HFFc6 (cell line): ENCODE results near the gene LPCAT3. TPM values are rescaled to one million over a fixed set of nuclear protein-coding genes. Genes with fewer than 3 reads are reported as not detected.

Experiments
- DNase-seq: peaks from one replicate; pipeline ENCODE4 v3.0.0-alpha.2; 2018
- H3K27ac Mint-ChIP-seq: 2 replicates; pipeline ENCODE4 v1.8.0; 2020; ENCODE audit warnings: mild to moderate bottlenecking, mixed read lengths
- H3K27me3 Mint-ChIP-seq: 2 replicates; pipeline ENCODE4 v1.8.0; 2021; ENCODE audit warnings: mild to moderate bottlenecking, moderate library complexity, mixed read lengths; ENCODE audit not compliant: insufficient read depth
- H3K36me3 Mint-ChIP-seq: 2 replicates; pipeline ENCODE4 v1.8.0; 2021; ENCODE audit warnings: low read depth, mixed read lengths
- H3K4me1 Mint-ChIP-seq: 2 replicates; pipeline ENCODE4 v1.8.0; 2020; ENCODE audit warnings: low read depth, mixed read lengths
- H3K4me3 Mint-ChIP-seq: 2 replicates; pipeline ENCODE4 v1.8.0; 2020; ENCODE audit warnings: mild to moderate bottlenecking, moderate library complexity, mixed read lengths
- H3K9me3 Mint-ChIP-seq: 2 replicates; pipeline ENCODE4 v1.8.0; 2020; ENCODE audit warnings: mild to moderate bottlenecking, mixed read lengths
- CTCF ChIP-seq: fragments of 200-600 bp; sonication (generic); IDR thresholded peaks from 2 replicates; pipeline ENCODE4 v1.5.0; 2021; ENCODE audit warnings: antibody characterized with exemption, mild to moderate bottlenecking
- total RNA-seq, 6 experiments: library from RNA; stranded (reverse); fragmentation: NEBNext Ultra II Directional; extraction: Animal tissue kit (Norgen Biotek cat#: 25700); gene quantifications; 2 replicates in 1 of 6; 3 replicates in 5 of 6; pipeline ENCODE4 v1.2.3, GENCODE V29; 2021

Gene LPCAT3
- total RNA-seq, 6 experiments from 2014 or later, result 17.4 to 28.4 (median 21.6) TPM

GRCh38 chr12:7034464-7034863 lies 16.2 kb upstream of the LPCAT3 start:
- TF ChIP-seq CTCF, result no peak
- Mint-ChIP-seq H3K4me3 (no peak overlapping the region), H3K4me1 (peaks cover 6% of the 10 kb centered on the region; the same call in 1 of the 2 replicates), H3K36me3 (peaks cover 4% of the 10 kb centered on the region; the same call in 1 of the 2 replicates), H3K9me3 (peaks cover 4% of the 10 kb centered on the region; the same call in 1 of the 2 replicates), H3K27me3 (peaks cover 14% of the 10 kb centered on the region), H3K27ac (no peak overlapping the region)
- DNase-seq, result no peak

GRCh38 chr12:7032990-7033389 lies 14.7 kb upstream of the LPCAT3 start:
- peaks cover 4% of the 10 kb centered on the region; the same call in 1 of the 2 replicates for H3K9me3 Mint-ChIP-seq
- H3K27me3 Mint-ChIP-seq, result peaks cover 21% of the 10 kb centered on the region
- no peak overlapping the region for H3K27ac Mint-ChIP-seq
- H3K36me3 Mint-ChIP-seq, result peaks cover under 1% of the 10 kb centered on the region; the same call in 1 of the 2 replicates
- DNase-seq, result no peak
- TF ChIP-seq CTCF, result no peak
- H3K4me3 Mint-ChIP-seq, result no peak overlapping the region
- H3K4me1 Mint-ChIP-seq, result peaks cover 6% of the 10 kb centered on the region; the same call in 1 of the 2 replicates

GRCh38 chr12:7031306-7031705 lies 13.0 kb upstream of the LPCAT3 start:
- Mint-ChIP-seq H3K27ac (no peak overlapping the region), H3K27me3 (peaks cover 21% of the 10 kb centered on the region), H3K9me3 (peaks cover 4% of the 10 kb centered on the region; the same call in 1 of the 2 replicates), H3K36me3 (no peaks in the 10 kb centered on the region; the same call in 1 of the 2 replicates), H3K4me1 (no peaks in the 10 kb centered on the region), H3K4me3 (no peak overlapping the region)
- DNase-seq, result no peak
- no peak for TF ChIP-seq CTCF

- Mint-ChIP-seq H3K27ac (no peak overlapping the region), H3K27me3 (peaks cover 11% of the 10 kb centered on the region; the same call in 1 of the 2 replicates)
- no peak for DNase-seq
Observed at GRCh38 chr12:7026854-7027253, 8.6 kb upstream of the LPCAT3 start.

GRCh38 chr12:7023114-7023513 lies 4.8 kb upstream of the LPCAT3 start:
- DNase-seq, result no peak
- Mint-ChIP-seq H3K4me3 (no peak overlapping the region), H3K27ac (no peak overlapping the region), H3K9me3 (no peaks in the 10 kb centered on the region), H3K27me3 (peaks cover 6% of the 10 kb centered on the region; the same call in 1 of the 2 replicates), H3K4me1 (peaks cover 10% of the 10 kb centered on the region), H3K36me3 (no peaks in the 10 kb centered on the region)
- TF ChIP-seq CTCF, result no peak

More at GRCh38 chr12:7026854-7027253, 8.6 kb upstream of the LPCAT3 start:
- TF ChIP-seq CTCF, result no peak
- Mint-ChIP-seq H3K9me3 (no peaks in the 10 kb centered on the region), H3K4me3 (no peak overlapping the region), H3K4me1 (no peaks in the 10 kb centered on the region), H3K36me3 (no peaks in the 10 kb centered on the region)
